ENCODE data around the gene PPP2R5C.
"Not testable (repeated sequence)": the region's sequence is repeated elsewhere in the genome, so short reads cannot be mapped to it uniquely, and the experiment has no call there.

The PPP2R5C gene

DNA sequence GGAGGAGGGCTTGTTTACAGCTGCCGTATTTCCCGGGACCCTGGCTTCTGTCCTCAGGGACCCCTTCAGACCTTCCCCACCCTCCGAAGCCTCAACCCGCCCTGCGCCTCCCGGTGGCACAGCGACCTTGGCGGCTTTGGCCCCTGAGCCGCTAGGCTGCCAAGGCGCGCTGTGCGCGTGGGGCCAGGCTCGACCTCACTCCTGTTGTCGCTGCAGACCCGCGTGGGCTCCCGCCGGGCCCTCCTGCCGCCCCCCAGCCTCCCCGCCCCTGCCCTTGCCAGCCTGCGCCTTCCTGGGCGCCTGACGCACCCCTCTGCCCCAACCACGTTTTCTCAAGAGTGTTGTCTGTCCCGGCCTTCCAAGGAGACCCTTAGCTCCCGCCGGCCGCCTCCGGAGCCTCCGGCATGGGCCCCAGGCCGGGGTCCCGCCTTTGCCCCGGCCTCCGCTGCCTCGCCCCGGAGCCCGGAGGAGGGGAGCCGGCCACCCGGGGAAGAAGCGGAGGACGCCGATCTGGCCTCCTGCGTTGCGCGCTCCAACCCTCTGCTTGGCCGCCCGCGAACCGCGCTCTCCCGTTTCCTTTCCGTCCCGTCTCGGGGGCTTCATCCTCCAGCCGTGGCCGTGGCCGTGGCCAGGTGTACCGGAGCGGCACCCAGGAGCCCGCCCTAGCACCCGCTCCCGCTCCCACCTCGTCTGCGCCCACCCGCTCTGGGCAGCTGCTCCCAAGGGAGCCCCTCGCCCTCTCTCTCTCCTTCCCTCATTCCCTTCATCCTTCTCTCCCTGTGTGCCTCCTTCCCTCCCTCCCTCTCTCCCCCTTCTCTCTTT is 19.9 kb downstream of the PPP2R5C start:
- no peak for DNase-seq (ENCODE audit: low spot score)

DNA sequence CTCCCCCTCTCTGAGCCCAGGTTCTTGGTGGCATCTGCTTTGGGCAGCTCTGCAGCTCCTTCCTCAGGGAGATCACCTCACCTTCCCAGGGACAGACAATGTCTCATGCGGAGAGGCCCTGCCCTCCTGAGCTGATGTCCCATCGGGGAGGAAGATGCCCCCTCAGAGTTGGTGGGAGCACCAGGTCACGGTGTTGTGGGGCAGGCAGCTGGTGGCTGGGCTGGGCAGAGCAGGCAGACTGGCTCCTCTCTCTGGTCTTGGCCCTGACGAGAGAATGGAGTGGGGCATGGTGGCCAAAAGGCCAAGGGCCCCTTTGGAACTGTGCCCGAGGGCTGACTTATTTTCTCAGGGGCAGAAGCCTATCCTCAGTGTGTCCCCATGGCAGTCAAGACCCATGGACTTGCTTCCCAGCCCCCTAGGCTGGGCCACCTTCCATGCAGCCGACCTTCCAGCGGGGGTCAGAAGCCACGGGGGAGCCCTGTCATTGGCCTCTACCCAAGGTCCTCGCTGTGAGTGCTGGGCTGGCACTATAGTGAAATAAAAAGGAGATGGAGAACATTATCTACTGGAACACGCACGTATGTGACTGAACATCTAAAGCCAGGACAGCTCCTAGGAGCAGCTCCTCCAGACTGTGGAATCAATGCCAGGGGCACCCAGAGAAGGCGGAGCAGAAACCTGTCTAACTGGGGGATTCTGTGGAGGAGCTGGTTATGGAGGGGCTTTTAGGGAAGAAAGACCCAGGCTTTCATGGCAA is 21.9 kb downstream of the PPP2R5C start:
- no peak for DNase-seq (ENCODE audit: low spot score)

DNA sequence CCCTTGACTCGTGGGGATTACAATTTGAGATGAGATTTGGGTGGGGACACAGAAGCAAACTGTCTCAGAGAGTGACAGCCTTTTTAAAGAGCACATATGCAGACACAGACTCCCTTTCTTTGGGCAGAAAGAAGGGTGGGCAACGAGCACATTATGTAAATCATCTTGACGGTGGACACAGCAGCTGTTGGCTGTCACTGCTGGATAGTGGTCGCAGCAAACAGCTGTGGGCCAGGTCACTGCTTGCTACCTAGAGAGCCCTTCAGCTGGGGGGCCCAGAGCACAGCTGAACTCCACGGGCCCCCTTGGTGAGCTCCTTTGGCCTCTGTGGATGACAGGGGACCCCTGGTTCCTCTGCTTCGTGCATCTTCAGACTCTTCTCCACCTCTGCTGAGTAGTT is 23.1 kb downstream of the PPP2R5C start:
- no peak for DNase-seq (ENCODE audit: low spot score)

DNA sequence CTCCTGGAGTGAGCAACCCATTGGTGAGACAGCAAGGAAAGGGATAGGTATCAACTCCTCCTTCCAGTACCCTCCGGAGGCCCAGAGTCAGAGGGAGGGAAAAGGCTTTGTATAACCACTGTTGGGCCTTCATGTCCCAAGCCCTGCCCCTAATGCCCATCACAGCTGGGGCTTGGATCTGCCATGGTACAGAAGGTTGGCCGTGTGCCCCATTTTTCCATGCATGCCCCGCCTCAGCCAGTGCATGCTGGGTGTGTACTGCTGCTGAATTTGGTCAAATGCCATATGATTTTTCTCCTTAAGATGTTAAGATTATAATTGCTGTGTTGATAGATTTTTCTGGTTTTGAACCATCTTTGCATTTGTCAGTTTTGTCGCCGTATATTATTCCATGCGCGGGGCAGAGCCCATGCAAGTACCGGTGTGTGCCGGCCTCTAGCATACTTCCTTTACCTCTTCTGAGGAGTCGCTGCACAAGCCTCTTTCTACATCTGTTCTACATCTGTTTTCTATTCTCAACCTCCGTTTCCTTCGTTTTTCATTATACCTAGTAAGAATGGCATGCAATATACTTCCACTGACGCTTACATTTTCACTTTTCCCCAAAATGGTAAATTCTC is 26.6 kb downstream of the PPP2R5C start:
- no peak for DNase-seq (ENCODE audit: low spot score)

DNA sequence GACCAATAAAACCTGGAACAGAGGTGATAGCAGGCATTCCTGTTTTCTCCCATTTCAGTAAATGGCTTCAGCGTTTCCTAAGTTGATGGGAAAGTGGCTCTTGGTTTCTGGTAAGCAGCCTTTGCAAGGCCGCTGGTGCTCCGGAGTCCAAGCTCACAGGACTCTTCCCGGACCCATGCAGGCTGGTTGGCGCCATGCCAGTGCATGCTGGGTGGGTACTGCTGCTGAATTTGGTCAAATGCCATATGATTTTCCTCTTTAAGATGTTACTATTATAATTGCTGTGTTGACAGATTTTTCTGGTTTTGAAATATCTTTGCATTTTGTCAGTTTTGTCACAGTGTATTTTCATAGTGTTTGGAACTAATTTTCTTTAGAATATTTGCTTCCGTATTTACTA is 27.7 kb downstream of the PPP2R5C start:
- no peak for DNase-seq (ENCODE audit: low spot score)

DNA sequence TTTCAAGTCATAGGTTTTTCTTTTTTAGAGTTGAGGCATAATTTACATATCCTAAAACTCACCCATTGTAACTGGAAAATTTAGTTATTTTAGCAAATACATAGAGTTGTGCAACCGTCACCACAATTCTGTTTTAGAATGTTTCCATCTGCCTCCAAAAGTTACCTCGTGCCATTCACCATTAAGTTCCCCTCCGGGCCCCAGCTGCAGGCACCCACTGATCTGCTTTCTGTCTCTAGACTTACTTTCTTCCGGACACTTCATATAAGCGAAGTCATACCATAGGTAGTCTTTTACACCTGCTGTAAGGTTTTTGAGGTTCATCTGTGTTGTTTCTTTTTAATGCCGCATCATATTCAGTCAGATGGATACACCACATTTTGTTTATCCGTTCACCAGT is 28.7 kb downstream of the PPP2R5C start:
- no peak for DNase-seq (ENCODE audit: low spot score)

DNA sequence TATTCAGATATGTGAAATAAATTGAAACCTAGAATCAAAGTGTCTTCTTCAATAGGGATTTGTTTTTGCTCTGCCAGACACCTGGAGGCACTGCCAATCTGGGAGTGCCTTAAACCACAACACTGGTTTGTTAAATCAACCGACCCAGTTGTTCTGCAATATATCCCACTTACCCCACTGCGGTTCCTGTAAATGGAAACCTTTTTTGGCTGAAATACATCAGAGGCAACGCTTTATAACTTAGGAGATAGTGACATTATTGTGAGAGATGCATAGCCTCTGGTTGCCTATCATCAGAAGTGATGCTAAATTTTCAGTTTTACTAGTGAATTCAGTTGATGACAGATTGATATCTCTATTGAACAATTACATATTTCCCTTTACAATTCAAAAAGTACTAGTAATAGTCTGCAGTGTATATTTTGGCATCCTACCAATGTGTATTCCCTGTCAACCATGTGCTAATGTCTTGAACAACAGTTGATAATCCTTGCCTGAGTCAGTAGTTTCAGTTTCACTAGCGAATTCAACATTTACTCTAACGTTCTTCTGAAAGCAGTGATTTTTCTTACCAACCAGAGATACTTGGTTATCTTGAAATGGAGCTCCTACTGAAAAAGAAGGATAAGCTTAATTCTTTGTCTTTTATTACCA is 30.5 kb downstream of the PPP2R5C start:
- DNase-seq (ENCODE audit: low spot score): no peak

DNA sequence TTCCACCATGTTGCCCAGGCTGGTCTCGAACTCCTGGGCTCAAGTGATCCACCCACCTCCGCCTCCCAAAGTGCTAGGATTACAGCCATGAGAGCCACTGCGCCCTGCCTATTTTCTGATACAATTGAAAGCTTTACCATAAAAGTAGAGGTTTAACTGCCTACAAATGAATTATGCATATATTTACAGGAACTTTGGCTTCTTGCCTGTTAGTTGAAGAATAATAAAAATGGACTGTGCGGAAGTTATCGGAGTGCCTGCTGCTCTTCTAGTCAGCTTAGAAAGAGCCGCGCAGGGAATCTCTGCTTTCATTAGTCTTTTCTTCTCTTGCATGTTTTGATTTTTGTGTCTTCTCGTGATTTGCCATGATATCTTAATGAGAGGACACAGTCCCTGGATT is 34.5 kb downstream of the PPP2R5C start:
- DNase-seq (ENCODE audit: low spot score): no peak

DNA sequence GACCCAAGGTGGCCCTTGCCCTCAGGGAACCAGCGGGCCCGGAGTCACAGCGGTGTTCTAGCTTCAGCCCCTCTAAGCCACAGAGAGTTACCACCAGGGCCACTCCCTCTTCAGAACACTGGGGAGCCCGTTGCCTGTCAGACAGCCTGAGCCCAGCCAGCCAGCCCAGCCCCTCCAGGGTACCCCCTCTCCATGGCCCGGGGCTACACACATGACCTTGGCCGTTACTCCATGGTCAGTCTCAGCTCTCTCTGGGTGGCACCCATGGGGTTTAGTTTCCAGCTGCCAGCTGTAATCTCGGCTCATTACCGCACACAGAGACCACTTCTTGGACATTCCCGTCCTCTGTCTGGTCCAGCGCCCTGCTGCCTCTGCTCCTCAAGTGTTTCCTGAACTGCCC is 35.0 kb downstream of the PPP2R5C start:
- no peak for DNase-seq (ENCODE audit: low spot score)

DNA sequence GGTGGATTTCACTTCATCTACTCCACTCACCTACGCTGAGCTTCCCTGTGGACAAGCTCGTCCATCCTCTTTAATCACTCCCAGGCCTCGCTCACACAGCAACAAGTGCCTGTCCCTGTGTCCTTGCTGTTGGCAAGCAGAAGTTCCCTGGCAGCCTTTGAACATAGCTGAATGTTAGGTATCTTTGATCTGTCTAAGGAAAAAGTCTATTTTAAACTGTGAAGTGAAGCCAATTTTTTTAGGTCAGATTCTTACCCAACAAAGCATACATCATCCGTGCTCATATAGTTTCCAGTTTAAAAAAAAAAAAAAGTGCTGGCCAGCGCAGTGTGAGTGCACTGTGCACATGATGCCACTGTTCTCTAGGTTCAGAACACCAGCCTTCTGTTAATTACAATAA is 36.3 kb downstream of the PPP2R5C start:
- DNase-seq (ENCODE audit: low spot score): no peak

DNA sequence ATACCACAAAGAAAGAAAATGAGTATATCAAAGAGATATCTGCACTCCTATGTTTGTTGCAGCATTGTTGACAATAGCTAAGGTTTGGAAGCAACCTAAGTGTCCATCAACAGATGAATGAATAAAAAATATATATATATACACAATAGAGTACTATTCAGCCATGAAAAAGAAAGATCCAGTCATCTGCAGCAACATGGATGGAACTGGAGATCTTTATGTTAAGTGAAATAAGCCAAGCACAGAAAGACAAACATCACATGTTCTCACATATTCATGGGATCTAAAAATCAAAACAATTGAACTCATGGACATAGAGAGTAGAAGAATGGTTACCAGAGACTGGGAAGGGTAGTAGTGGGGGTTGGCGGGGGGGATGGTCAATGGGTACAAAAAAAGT is 42.9 kb downstream of the PPP2R5C start:
- DNase-seq (ENCODE audit: low spot score): not testable (repeated sequence)

DNA sequence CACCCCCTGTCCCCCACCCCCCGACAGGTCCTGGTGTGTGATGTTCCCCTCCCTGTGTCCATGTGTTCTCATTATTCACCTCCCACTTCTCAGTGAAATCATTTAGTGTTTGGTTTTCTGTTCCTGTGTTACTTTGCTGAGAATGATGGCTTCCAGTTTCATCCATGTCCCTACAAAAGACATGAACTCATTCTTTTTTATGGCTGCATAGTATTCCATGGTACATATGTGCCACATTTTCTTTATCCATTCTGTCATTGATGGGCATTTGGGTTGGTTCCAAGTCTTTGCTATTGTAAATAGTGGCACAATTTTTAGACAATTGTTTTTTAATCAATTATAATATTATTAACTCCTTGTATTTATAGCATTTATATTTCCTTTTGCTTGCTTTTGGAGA is 44.7 kb downstream of the PPP2R5C start:
- not testable (repeated sequence) for DNase-seq (ENCODE audit: low spot score)

DNA sequence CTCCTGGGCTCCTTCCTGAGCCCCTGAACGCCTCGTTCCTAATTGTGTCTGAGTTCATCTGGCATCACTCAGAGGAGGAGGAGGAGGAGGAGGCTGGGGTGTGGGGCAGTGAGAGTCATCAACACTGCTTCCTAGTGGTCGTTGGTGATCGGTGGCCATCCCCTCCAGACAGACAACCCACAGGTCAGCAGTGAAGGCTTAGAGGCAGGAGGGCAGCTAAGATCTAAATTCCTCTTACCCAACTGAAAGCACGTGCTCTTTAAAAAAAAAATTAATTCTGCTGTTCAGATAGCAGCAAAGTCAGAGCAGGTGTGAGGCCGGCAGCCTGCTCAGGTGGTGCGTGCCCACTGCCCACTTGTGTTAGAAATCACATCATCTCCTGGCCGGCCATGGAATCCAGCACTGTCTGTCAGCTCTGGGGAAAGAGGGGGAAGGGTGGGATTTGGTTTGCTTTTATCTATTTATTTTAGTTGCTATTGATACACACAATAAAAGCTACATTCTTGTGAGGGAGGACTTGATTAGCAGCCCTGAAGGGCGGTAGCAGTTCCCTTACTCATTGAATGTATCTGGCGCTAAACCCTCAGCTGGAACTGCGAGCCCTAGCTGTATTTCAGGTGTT is 46.6 kb downstream of the PPP2R5C start:
- no peak for DNase-seq (ENCODE audit: low spot score)

DNA sequence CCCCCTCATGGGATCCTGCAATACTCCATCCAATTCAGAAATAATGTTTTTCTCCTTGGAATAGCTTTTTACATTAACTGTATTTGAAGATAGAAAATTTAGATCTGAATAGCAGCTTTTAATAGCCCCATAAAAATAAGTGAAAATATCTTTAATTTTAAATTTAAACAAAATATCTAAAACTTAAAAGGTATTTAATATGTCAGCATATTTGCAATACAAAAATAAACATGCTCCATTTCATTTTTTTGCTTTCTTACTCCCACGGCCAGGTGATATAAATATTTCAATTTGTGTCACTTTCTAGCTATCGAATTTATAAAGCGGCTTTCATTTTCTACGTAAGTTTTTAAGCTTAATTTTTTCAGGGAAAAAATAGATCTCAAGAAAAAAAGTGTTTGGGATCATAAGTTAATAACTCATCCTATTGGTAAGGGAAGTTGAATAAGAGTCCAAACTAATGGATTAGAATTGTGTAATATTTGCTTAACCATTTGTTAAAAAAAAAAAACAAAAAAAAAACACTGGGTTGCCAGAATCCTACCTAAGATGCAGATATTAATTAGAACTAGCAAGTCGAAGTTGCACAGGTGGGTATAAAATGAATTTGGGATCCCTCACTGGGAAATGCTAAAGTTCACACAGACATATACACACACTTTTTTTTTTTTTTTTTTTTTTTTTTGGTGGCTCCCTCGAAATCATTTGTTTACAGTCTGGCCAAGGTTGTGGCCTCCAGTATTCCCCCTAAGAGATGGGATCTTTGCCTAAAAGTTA is 47.6 kb downstream of the PPP2R5C start:
- DNase-seq (ENCODE audit: low spot score): no peak

DNA sequence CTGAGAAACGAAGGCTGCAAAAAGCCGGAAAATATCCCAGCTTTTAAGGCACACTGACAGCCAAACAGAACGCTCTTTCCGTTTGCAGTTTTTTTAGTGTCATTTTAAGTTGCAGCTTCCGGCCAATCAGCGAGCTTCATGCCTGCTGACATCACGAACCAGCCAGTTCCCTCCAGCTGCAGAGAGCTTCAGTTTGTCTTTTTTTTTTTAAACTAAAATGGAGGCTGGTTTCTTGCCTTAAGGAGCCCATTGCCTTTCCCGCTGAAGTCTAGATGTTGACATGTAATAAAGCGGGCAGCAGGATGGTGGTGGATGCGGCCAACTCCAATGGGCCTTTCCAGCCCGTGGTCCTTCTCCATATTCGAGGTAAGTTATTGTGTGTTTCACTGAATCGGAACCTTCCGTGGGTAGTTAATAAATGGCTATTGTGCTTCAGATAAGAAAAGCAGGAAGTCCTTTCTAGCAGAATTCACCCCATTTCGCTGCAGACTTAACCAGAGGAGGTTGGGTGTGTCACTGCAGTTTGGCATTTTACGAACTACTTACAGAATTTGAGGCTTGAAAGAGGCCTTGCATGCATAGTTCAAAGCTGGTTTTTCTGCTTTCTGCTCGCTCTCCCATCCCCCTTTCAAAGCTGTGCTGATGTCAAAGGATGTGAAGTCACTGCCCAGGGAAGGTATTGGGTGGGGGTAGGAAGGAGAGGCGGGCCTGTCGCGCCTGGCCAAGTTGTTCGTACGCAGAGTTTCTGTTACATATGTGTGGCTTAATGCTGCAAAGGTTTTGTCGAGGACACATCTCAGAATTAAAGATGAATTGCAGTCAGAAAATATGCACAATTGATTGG is 48.4 kb downstream of the PPP2R5C start:
- peak; percentile 95 for DNase-seq (ENCODE audit: low spot score)

DNA sequence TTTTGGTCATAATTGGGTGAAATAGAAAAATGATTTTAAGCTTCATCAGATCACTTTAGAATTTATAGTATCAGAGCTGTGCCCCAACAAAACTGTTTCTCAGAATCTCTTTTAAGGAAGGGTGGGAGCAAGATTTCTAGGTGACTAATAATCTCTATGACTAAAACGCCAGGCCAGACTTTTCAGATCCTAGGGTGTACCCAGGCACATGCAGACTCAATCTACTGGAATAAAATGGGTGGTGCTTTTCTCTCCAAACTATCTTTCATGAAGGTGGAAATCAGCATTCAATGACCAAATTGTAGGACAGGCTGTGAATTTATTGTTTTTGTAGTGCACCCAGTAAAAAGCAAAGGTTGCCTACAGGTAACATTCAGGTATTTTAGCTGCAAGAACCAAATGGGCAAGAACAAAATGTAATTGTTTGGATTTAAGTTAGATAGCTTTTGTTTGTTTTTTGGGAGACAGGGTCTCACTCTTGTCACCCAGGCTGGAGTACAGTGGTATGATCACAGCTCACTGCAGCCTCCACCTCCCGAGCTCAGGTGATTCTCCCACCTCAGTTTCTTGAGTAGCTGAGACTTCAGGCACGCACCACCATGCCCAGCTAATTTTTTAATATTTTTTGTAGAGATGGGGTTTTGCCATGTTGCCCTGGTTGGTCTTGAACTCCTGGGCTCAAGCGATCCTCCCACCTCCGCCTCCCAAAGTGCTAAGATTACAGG is 49.5 kb downstream of the PPP2R5C start:
- DNase-seq (ENCODE audit: low spot score): no peak

DNA sequence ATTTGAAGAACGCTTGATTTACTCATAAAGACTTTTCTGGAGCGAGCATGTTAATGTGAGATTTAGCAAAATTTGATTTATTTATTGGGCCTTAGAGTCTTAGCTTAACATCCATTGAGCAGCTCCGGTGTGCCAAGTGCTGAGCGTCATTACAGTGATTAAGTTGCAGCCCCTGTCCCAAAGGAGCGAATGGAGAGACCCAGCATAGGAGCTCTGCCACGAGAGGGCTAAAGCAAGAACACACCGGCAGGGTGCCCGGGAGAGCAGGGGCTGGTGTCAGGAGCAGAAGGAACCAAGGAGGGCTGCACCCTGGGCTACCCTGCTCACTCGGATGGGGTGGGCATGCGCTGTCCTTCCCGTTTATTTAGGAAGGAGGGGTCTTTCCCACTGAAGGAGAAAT is 50.6 kb downstream of the PPP2R5C start:
- DNase-seq (ENCODE audit: low spot score): no peak

DNA sequence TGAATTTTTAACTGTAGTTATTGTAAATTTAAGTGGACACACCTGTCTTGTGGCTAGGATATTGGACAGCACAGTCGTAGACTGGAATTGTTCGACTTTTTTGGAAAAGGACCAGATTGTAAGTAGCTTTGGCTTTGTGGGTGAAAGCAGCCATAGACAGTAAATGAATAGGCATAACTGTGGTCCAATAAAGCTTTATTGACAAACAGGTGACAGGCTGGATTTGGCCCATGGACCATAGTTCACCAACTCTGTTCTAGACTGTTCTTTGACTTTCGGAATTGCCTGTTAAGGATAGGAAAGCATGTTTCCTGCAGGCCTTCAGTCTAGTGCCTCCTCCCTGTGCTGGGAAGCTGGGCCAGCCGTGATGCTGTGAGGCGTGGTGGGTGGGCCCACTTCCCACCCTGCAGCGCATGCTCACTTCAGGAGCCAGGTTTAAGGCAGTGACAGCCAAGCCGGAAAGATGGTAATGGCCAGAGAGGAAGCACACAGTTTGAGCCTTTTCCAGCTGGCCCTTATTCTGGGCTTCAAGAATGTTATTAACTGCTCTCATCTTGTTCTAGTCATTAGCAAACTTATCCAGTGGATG is 51.8 kb downstream of the PPP2R5C start:
- no peak for DNase-seq (ENCODE audit: low spot score)

DNA sequence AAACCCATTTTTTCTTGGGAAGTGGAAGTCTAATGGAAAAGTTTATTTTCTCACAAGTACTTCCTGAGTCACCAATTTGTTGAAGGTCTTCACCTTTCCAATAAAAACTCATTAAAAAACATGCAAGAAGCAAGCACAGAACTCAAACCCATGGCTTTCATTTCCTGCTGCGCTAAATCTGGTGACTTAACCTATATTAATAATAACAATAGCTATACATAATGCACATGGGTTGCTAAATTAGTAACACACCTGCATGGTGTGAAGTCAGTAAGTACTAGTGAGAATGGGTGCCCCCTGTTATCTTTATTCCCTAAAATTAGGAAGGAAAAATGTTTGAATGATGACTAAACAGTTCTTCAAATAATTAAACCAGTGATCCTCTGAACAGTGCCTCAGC is 52.3 kb downstream of the PPP2R5C start:
- no peak for DNase-seq (ENCODE audit: low spot score)
